IMR-90 (cell line): ENCODE results near the gene CDCP1. TPM values are rescaled to one million over a fixed set of nuclear protein-coding genes. Genes with fewer than 3 reads are reported as not detected.
A peak's percentile ranks its signal among the peaks of the same experiment; 100 is the strongest.

Source experiments
- ATAC-seq: fragments of 200-7000 bp; cut with Tn5 transposase; 2 replicates; pipeline ENCODE4 v1.9.1; 2020; ENCODE audit warnings: low read depth, mild to moderate bottlenecking, moderate library complexity
- BruUV-seq: library from RNA; stranded (reverse); fragments of 400-500 nt; replicated peaks from 2 replicates; lab custom pipeline; 2021; lab: Mats Ljungman, UMichigan
- CTCF ChIA-PET: fragments of 300-600 bp; formaldehyde crosslinking; extraction: SDS; loops from one replicate; lab custom pipeline; 2021; ENCODE audit warnings: antibody characterized with exemption; lab: Yijun Ruan, JAX
- POLR2A ChIA-PET: fragments of 300-600 bp; sonication (Branson Sonifier 250); formaldehyde crosslinking; loops from one replicate; lab custom pipeline; 2022; ENCODE audit warnings: antibody characterized with exemption; ENCODE audit not compliant: unreplicated experiment; lab: Charles Lee
- DNase-seq: peaks from one replicate; pipeline ENCODE4 v3.0.0; 2013
- H2AFZ ChIP-seq: replicated peaks from 2 replicates; pipeline ENCODE3; 2013; ENCODE audit warnings: low read length, mild to moderate bottlenecking; ENCODE audit not compliant: poor library complexity
- H2AK5ac ChIP-seq: 2 replicates; pipeline ENCODE4 v1.6.1; 2013; ENCODE audit warnings: low read depth, low read length, inconsistent platforms
- H2AK9ac ChIP-seq: replicated peaks from 2 replicates; pipeline ENCODE3; 2013; ENCODE audit warnings: mild to moderate bottlenecking, low read depth, low read length, moderate library complexity; ENCODE audit not compliant: poor library complexity
- H2BK120ac ChIP-seq: 2 replicates; pipeline ENCODE4 v1.6.1; 2013; ENCODE audit warnings: low read depth, low read length, inconsistent platforms
- H2BK15ac ChIP-seq: 3 replicates; pipeline ENCODE4 v1.6.1; 2013; ENCODE audit warnings: low read depth, low read length, inconsistent platforms
- H2BK20ac ChIP-seq: 2 replicates; pipeline ENCODE4 v1.6.1; 2013; ENCODE audit warnings: low read depth, mild to moderate bottlenecking, inconsistent platforms, low read length, moderate library complexity
- H2BK5ac ChIP-seq: 2 replicates; pipeline ENCODE4 v1.6.1; 2013; ENCODE audit warnings: mild to moderate bottlenecking, low read depth, low read length, inconsistent platforms; ENCODE audit not compliant: poor library complexity, severe bottlenecking
- H3K14ac ChIP-seq: replicated peaks from 2 replicates; pipeline ENCODE4 v1.6.1; 2013; ENCODE audit warnings: low read depth, low read length, inconsistent platforms
- H3K18ac ChIP-seq: 2 replicates; pipeline ENCODE4 v1.6.1; 2013; ENCODE audit warnings: low read depth, low read length, control low read depth
- H3K23ac ChIP-seq: 2 replicates; pipeline ENCODE4 v1.6.1; 2013; ENCODE audit warnings: low read depth, low read length, inconsistent platforms
- H3K27ac ChIP-seq: 2 replicates; pipeline ENCODE4 v1.5.1; 2013; ENCODE audit warnings: mild to moderate bottlenecking, control low read depth, low read length; ENCODE audit not compliant: insufficient read depth
- H3K27me3 ChIP-seq: 2 replicates; pipeline ENCODE4 v1.6.1; 2013; ENCODE audit warnings: low read length; ENCODE audit not compliant: control insufficient read depth, insufficient read depth
- H3K36me3 ChIP-seq: 2 replicates; pipeline ENCODE4 v1.6.1; 2013; ENCODE audit warnings: low read length, mixed read lengths; ENCODE audit not compliant: control insufficient read depth, insufficient read depth
- H3K4ac ChIP-seq: 2 replicates; pipeline ENCODE4 v1.6.1; 2013; ENCODE audit warnings: low read depth, low read length, inconsistent platforms
- H3K4me1 ChIP-seq: 2 replicates; pipeline ENCODE4 v1.6.1; 2013; ENCODE audit warnings: low read length, mixed read lengths; ENCODE audit not compliant: control insufficient read depth, insufficient read depth
- H3K4me2 ChIP-seq: 2 replicates; pipeline ENCODE4 v1.6.1; 2013; ENCODE audit warnings: low read depth, mild to moderate bottlenecking, control low read depth, low read length, moderate library complexity
- H3K4me3 ChIP-seq: 2 replicates; pipeline ENCODE4 v1.5.1; 2013; ENCODE audit warnings: low read depth, mild to moderate bottlenecking, control low read depth, low read length, moderate library complexity; ENCODE audit not compliant: insufficient read depth
- H3K56ac ChIP-seq: 2 replicates; pipeline ENCODE4 v1.6.1; 2013; ENCODE audit warnings: low read length, inconsistent platforms; ENCODE audit not compliant: insufficient read depth; ENCODE audit errors: extremely low read depth
- H3K79me1 ChIP-seq, 2 experiments: 2 replicates each; pipeline ENCODE4 v1.6.1; 2013; ENCODE audit warnings: low read length in 2 of 2, inconsistent platforms in 1 of 2, low read depth in 1 of 2
- H3K9ac ChIP-seq: 2 replicates; pipeline ENCODE4 v1.6.1; 2013; ENCODE audit warnings: low read depth, low read length, control low read depth
- H3K9me1 ChIP-seq: 2 replicates; pipeline ENCODE4 v1.6.1; 2013; ENCODE audit warnings: low read length, inconsistent platforms; ENCODE audit not compliant: insufficient read depth
- H3K9me3 ChIP-seq: 2 replicates; pipeline ENCODE4 v1.6.1; 2013; ENCODE audit warnings: low read length; ENCODE audit not compliant: control insufficient read depth, insufficient read depth
- H4K20me1 ChIP-seq: 2 replicates; pipeline ENCODE4 v1.6.1; 2013; ENCODE audit warnings: low read length, inconsistent platforms; ENCODE audit not compliant: insufficient read depth
- H4K5ac ChIP-seq: 2 replicates; pipeline ENCODE4 v1.6.1; 2013; ENCODE audit warnings: mild to moderate bottlenecking, low read depth, low read length, control low read depth
- H4K8ac ChIP-seq, 2 experiments: 2 replicates each; pipeline ENCODE4 v1.6.1; 2013; ENCODE audit warnings: low read depth in 2 of 2, low read length in 2 of 2, control low read depth in 1 of 2, inconsistent platforms in 1 of 2
- H4K91ac ChIP-seq: 2 replicates; pipeline ENCODE4 v1.6.1; 2013; ENCODE audit warnings: low read depth, low read length, inconsistent platforms; ENCODE audit not compliant: insufficient read depth
- BHLHE40 ChIP-seq: fragments of 150-350 bp; IDR thresholded peaks from 2 replicates; pipeline ENCODE4 v1.6.1; 2016; ENCODE audit warnings: mild to moderate bottlenecking, low read depth, low read length
- ELK1 ChIP-seq: fragments of 150-350 bp; IDR thresholded peaks from 2 replicates; pipeline ENCODE4 v1.6.1; 2016; ENCODE audit warnings: low read depth, mild to moderate bottlenecking, low read length, moderate library complexity, borderline replicate concordance
- FOS ChIP-seq: fragments of 150-350 bp; IDR thresholded peaks from 2 replicates; pipeline ENCODE4 v1.6.1; 2016; ENCODE audit warnings: low read depth, low read length
- MAFK ChIP-seq: IDR thresholded peaks from 2 replicates; pipeline ENCODE4 v1.6.1; 2012; ENCODE audit warnings: low read depth, low read length, improper control_type of control experiment
- WGBS, 2 experiments: methylation state at CpG; one replicate each; pipeline versions ENCODE4 v1.1.5 to v1.1.7; 2013; ENCODE audit warnings: missing lambda C conversion rate in 2 of 2; ENCODE audit not compliant: insufficient read length in 1 of 2; ENCODE audit errors: extremely low coverage in 2 of 2; 5-methylcytosine and 5-hydroxymethylcytosine counted together
- dilution Hi-C: fragments of 300-500 bp; cut with HindIII; formaldehyde crosslinking; loops from one replicate; pipeline ENCODE4 v1.14.3; 2018; ENCODE audit warnings: low sequenced_read_pairs; ENCODE audit not compliant: unreplicated experiment
- in situ Hi-C: fragments of 300-500 bp; cut with MboI; formaldehyde crosslinking; loops from 3 replicates; pipeline ENCODE4 v1.14.3; 2019; ENCODE audit warnings: low sequenced_read_pairs, inconsistent platforms, mixed read lengths
- intact Hi-C: fragments of 100-400 bp; cut with micrococcal nuclease; formaldehyde crosslinking; loops from 2 replicates; pipeline ENCODE4 v1.10.0; 2022
- polyA plus RNA-seq, 3 experiments: library from polyadenylated mRNA; depleted of rRNA; stranded (reverse); fragments of >200 nt; gene quantifications; 2 replicates each; pipeline ENCODE4 v1.2.3, GENCODE V29; 2012; ENCODE audit warnings: low replicate concordance in 1 of 3
- total RNA-seq: library from RNA; depleted of rRNA; stranded (reverse); fragments of >200 nt; gene quantifications from 2 replicates; pipeline ENCODE4 v1.2.3, GENCODE V29; 2012

The CDCP1 gene
- total and polyA plus RNA-seq, 2 of the 4 experiments (the other 2 are of a cell fraction): 2.5 to 3.8 TPM

- 100% methylated on average over 1 of the region's 3 CpGs; no CpG with 5 or more reads in 1 of the 2 experiments for WGBS, 2 experiments
- CTCF ChIA-PET: no interaction called here
Measured at GRCh38 chr3:45187694-45188141, 41.5 kb upstream of the CDCP1 start.

More at GRCh38 chr3:45187694-45188141, 41.5 kb upstream of the CDCP1 start:
- Histone ChIP-seq H4K5ac (no peak overlapping the region), H4K91ac (no peak overlapping the region), H2BK20ac (no peak overlapping the region), H3K9ac (no peak overlapping the region), H3K4me2 (no peak overlapping the region), H2BK120ac (no peak overlapping the region), H2AK5ac (peak overlapping the region; percentile 64; the same call in 1 of the 2 replicates), H3K79me1 (no peaks in the 10 kb centered on the region), H4K20me1 (no peaks in the 10 kb centered on the region), H4K8ac (no peak overlapping the region), H3K9me1 (peaks cover 12% of the 10 kb centered on the region), H2AFZ (peak overlapping the region; percentile 12), H3K14ac (no peak overlapping the region), H3K56ac (no peak overlapping the region), H3K27ac (no peak overlapping the region), H3K9me3 (no peaks in the 10 kb centered on the region), H3K36me3 (no peaks in the 10 kb centered on the region), H3K23ac (no peak overlapping the region), H2BK5ac (no peak overlapping the region), H3K4me3 (no peak overlapping the region), H2AK9ac (no peak overlapping the region), H3K4me1 (peaks cover 7% of the 10 kb centered on the region), H3K4ac (peak overlapping the region; percentile 44; the same call in 1 of the 2 replicates), H3K18ac (no peak overlapping the region; the same call in 1 of the 2 replicates), H2BK15ac (no peak overlapping the region), H3K27me3 (no peaks in the 10 kb centered on the region)
- dilution Hi-C loops (no loop called here), intact Hi-C loops (no loop called here), in situ Hi-C loops (no loop called here)
- TF ChIP-seq MAFK (peak; percentile 8; the same call in 1 of the 2 replicates), ELK1 (no peak), BHLHE40 (no peak), FOS (no peak)
- BruUV-seq: no TSS peak
- ATAC-seq (no peak), DNase-seq (no peak)
- POLR2A ChIA-PET: no interaction called here
